HG03159 (cell line): ENCODE results near the gene KCNAB1.

Experiments
- ATAC-seq: cut with Tn5 transposase; IDR thresholded peaks from one replicate; pipeline ENCODE4 v1.9.1; 2021; ENCODE audit warnings: mild to moderate bottlenecking, moderate library complexity; ENCODE audit not compliant: unreplicated experiment

Gene KCNAB1

GRCh38 chr3:156356537-156357363, 236.4 kb downstream of the KCNAB1 start:
- ATAC-seq = no peak

GRCh38 chr3:156358232-156358631, 237.9 kb downstream of the KCNAB1 start:
- ATAC-seq = no peak

- ATAC-seq = no peak
Observed at GRCh38 chr3:156359368-156359767, 239.0 kb downstream of the KCNAB1 start.

GRCh38 chr3:156360083-156360482, 239.7 kb downstream of the KCNAB1 start:
- no peak for ATAC-seq

- ATAC-seq = no peak
Observed at GRCh38 chr3:156360963-156361362, 240.6 kb downstream of the KCNAB1 start.

- no peak for ATAC-seq
Observed at GRCh38 chr3:156366559-156366958, 246.2 kb downstream of the KCNAB1 start.

GRCh38 chr3:156368189-156368588, 247.8 kb downstream of the KCNAB1 start:
- ATAC-seq = peak; percentile 91

GRCh38 chr3:156371701-156372100, 251.3 kb downstream of the KCNAB1 start:
- no peak for ATAC-seq

- no peak for ATAC-seq
Observed at GRCh38 chr3:156373095-156373494, 252.7 kb downstream of the KCNAB1 start.

- no peak for ATAC-seq
Observed at GRCh38 chr3:156373654-156374053, 253.3 kb downstream of the KCNAB1 start.

GRCh38 chr3:156376199-156376598, 255.8 kb downstream of the KCNAB1 start:
- ATAC-seq = no peak

- no peak for ATAC-seq
Observed at GRCh38 chr3:156377266-156377665, 256.9 kb downstream of the KCNAB1 start.

GRCh38 chr3:156377718-156378117, 257.3 kb downstream of the KCNAB1 start:
- no peak for ATAC-seq

- ATAC-seq = no peak
Observed at GRCh38 chr3:156378871-156379270, 258.5 kb downstream of the KCNAB1 start.

- ATAC-seq = no peak
Observed at GRCh38 chr3:156379327-156379726, 258.9 kb downstream of the KCNAB1 start.

GRCh38 chr3:156381253-156381652, 260.9 kb downstream of the KCNAB1 start:
- ATAC-seq = no peak

GRCh38 chr3:156382458-156383346, 262.3 kb downstream of the KCNAB1 start:
- peak; percentile 85 for ATAC-seq

- ATAC-seq = no peak
Observed at GRCh38 chr3:156383441-156384025, 263.2 kb downstream of the KCNAB1 start.

- no peak for ATAC-seq
Observed at GRCh38 chr3:156388497-156389448, 268.4 kb downstream of the KCNAB1 start.

- ATAC-seq = no peak
Observed at GRCh38 chr3:156389449-156389950, 269.1 kb downstream of the KCNAB1 start.
